ENCODE results near the gene MMADHC. TPM values are rescaled to one million over a fixed set of nuclear protein-coding genes. Genes with fewer than 3 reads are reported as not detected.

Gene MMADHC
- total and polyA plus RNA-seq, 2 of the 13 experiments (the other 11 are each of a cell fraction or from before 2014, with no cell fraction given) = 90.2 to 210 TPM

- TF ChIP-seq ARID4A (CRISPR knock-in tag; IDR thresholded peaks at IDR 0.05; ENCODE audit: borderline replicate concordance) (peak; percentile 80; the same call in 1 of the 2 replicates), KDM3A (CRISPR knock-in tag; IDR thresholded peaks at IDR 0.05; ENCODE audit: low read depth) (no peak; the same call in 1 of the 2 replicates), PHF8 (CRISPR knock-in tag; IDR thresholded peaks at IDR 0.05) (peak; percentile 94), HOXA9 (CRISPR knock-in tag; IDR thresholded peaks at IDR 0.05; ENCODE audit: borderline replicate concordance) (0 out of 2 replicates have a peak, but pooled peaks have one; percentile 65), NFE2L2 (IDR thresholded peaks at IDR 0.05; ENCODE audit: low read length) (0 out of 2 replicates have a peak, but pooled peaks have one; percentile 1), ZNF567 (CRISPR knock-in tag; IDR thresholded peaks at IDR 0.05; ENCODE audit: borderline replicate concordance) (no peak), RXRA (CRISPR knock-in tag; IDR thresholded peaks at IDR 0.05) (peak; percentile 57; the same call in 1 of the 2 replicates), NCOA2 (CRISPR knock-in tag; IDR thresholded peaks at IDR 0.05) (peak; percentile 36), SATB2 (CRISPR knock-in tag; IDR thresholded peaks at IDR 0.05) (no peak), MAFK (conservative IDR thresholded peaks at IDR 0.05 in 1 of 2, IDR thresholded peaks at IDR 0.05 in 1 of 2; ENCODE audit: low read length in 2 of 2) (peak in 1 of 2 experiments; percentile 5; a peak in 2 of 4 replicates), ZNF441 (CRISPR knock-in tag; IDR thresholded peaks at IDR 0.05; ENCODE audit: borderline replicate concordance) (peak; percentile 50; the same call in 1 of the 2 replicates), TAF15 (IDR thresholded peaks at IDR 0.05; ENCODE audit: low read depth, low read length, poor library complexity, severe bottlenecking) (no peak), ZMAT3 (CRISPR knock-in tag; conservative IDR thresholded peaks at IDR 0.05) (no peak; the same call in 1 of the 2 replicates), GABPB1 (CRISPR knock-in tag; IDR thresholded peaks at IDR 0.05) (peak; percentile 91), HNF1A (IDR thresholded peaks at IDR 0.05; ENCODE audit: low read depth) (no peak; the same call in 1 of the 2 replicates), HNF1A (CRISPR knock-in tag; IDR thresholded peaks at IDR 0.05; ENCODE audit: borderline replicate concordance) (peak; percentile 72)
- TF ChIP-seq, protein P1, sequence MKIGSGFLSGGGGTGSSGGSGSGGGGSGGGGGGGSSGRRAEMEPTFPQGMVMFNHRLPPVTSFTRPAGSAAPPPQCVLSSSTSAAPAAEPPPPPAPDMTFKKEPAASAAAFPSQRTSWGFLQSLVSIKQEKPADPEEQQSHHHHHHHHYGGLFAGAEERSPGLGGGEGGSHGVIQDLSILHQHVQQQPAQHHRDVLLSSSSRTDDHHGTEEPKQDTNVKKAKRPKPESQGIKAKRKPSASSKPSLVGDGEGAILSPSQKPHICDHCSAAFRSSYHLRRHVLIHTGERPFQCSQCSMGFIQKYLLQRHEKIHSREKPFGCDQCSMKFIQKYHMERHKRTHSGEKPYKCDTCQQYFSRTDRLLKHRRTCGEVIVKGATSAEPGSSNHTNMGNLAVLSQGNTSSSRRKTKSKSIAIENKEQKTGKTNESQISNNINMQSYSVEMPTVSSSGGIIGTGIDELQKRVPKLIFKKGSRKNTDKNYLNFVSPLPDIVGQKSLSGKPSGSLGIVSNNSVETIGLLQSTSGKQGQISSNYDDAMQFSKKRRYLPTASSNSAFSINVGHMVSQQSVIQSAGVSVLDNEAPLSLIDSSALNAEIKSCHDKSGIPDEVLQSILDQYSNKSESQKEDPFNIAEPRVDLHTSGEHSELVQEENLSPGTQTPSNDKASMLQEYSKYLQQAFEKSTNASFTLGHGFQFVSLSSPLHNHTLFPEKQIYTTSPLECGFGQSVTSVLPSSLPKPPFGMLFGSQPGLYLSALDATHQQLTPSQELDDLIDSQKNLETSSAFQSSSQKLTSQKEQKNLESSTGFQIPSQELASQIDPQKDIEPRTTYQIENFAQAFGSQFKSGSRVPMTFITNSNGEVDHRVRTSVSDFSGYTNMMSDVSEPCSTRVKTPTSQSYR (CRISPR knock-in tag; IDR thresholded peaks at IDR 0.05; ENCODE audit: borderline replicate concordance) = peak; percentile 62; the same call in 1 of the 2 replicates
Observed at GRCh38 chr2:149587220-149587949, at the start of gene MMADHC (continued).

Data from HepG2 (cell line).